LNCAP (cell line): ENCODE measurements around the gene RPL23.

Experiments used
- CTCF ChIP-seq: fragments of 450-650 bp; IDR thresholded peaks from 2 replicates; pipeline ENCODE4 v1.5.1; 2017; ENCODE audit warnings: mild to moderate bottlenecking

Gene RPL23

GRCh38 chr17:38809828-38810227 lies 43.7 kb downstream of the RPL23 start:
- no peak for TF ChIP-seq CTCF

GRCh38 chr17:38800237-38800760 lies 53.2 kb downstream of the RPL23 start:
- no peak for TF ChIP-seq CTCF

- TF ChIP-seq CTCF: no peak
Observed at GRCh38 chr17:38799501-38800236, 53.9 kb downstream of the RPL23 start, which contains the start of gene PIP4K2B. Gene PIP4K2B (minus strand): TSS chr17:38799556. CDS start chr17:38799424, 132 bp downstream.

- no peak for TF ChIP-seq CTCF
Observed at GRCh38 chr17:38798614-38799500, 54.7 kb downstream of the RPL23 start.
